Vagina (tissue), 2 donors: ENCODE results near the gene ATAD1. TPM values are rescaled to one million over a fixed set of nuclear protein-coding genes. Genes with fewer than 3 reads are reported as not detected.
A peak's percentile ranks its signal among the peaks of the same experiment; 100 is the strongest.

Experiments
- DNase-seq, 2 donors: peaks; one replicate each; pipeline ENCODE4 v3.0.0-alpha.2; 2017; ENCODE audit errors: extremely low spot score in 2 of 2
- H3K27ac ChIP-seq: fragments of 200-600 bp; sonication (generic); one replicate; pipeline ENCODE4 v1.5.1; 2019
- H3K27me3 ChIP-seq: fragments of 200-600 bp; sonication (generic); one replicate; pipeline ENCODE4 v1.5.1; 2019
- H3K36me3 ChIP-seq, 2 donors: fragments of 200-600 bp; sonication (generic); one replicate each; pipeline ENCODE4 v1.5.1; 2017 to 2019
- H3K4me1 ChIP-seq: fragments of 200-600 bp; sonication (generic); one replicate; pipeline ENCODE4 v1.5.1; 2019
- H3K4me3 ChIP-seq, 2 donors: fragments of 200-600 bp; sonication (generic); 1 replicate in 1 of 2; 2 replicates in 1 of 2; pipeline ENCODE4 v1.5.1; 2016 to 2019
- H3K9me3 ChIP-seq: fragments of 200-600 bp; sonication (generic); one replicate; pipeline ENCODE4 v1.5.1; 2019
- CTCF ChIP-seq, 3 experiments: fragments of 450-650 bp in 2 of 3; fragments of 200-600 bp in 1 of 3; sonication (generic) in 1 of 3; IDR thresholded peaks; one replicate each; pipeline ENCODE4 v1.5.1; 2017 to 2019; ENCODE audit warnings: antibody characterized with exemption in 3 of 3, mild to moderate bottlenecking in 2 of 3, moderate library complexity in 2 of 3
- POLR2A ChIP-seq, 2 donors: fragments of 450-650 bp; IDR thresholded peaks; one replicate each; pipeline ENCODE4 v1.6.1; 2017; ENCODE audit warnings: antibody characterized with exemption in 2 of 2, mild to moderate bottlenecking in 2 of 2, moderate library complexity in 2 of 2
- POLR2AphosphoS5 ChIP-seq, 2 donors: sonication (generic); formaldehyde crosslinking; IDR thresholded peaks; one replicate each; pipeline ENCODE4 v1.9.0; 2017; ENCODE audit warnings: antibody characterized with exemption in 2 of 2, mild to moderate bottlenecking in 2 of 2, low read depth in 1 of 2; ENCODE audit not compliant: insufficient read depth in 1 of 2
- intact Hi-C: fragments of 100-400 bp; cut with DNase I; formaldehyde crosslinking; loops from one replicate; pipeline ENCODE4 v1.15.1; 2023
- total RNA-seq: library from RNA; depleted of rRNA; stranded (reverse); fragments of >200 nt; gene quantifications from one replicate; pipeline ENCODE4 v1.2.3, GENCODE V29; 2016

ATAD1 gene
- total RNA-seq, 1 donor from 2014 or later, result 44.7 TPM

GRCh38 chr10:87818505-87819288, 671 bp upstream of the ATAD1 start:
- H3K4me1 ChIP-seq, result peaks cover 29% of the 10 kb centered on the region
- peak overlapping the region; percentile 79 for H3K27ac ChIP-seq
- TF ChIP-seq POLR2A (IDR thresholded peaks at IDR 0.05) (no peak), CTCF (IDR thresholded peaks at IDR 0.05) (no peak), POLR2AphosphoS5 (IDR thresholded peaks at IDR 0.05; ENCODE audit: insufficient read depth in 1 of 2, low read depth in 1 of 2) (no peak)
- no peak for DNase-seq
- intact Hi-C loops, result no loop called here
- peak overlapping the region; percentile 83 to 85 for H3K4me3 ChIP-seq
- H3K9me3 ChIP-seq, result no peaks in the 10 kb centered on the region
- H3K27me3 ChIP-seq, result no peaks in the 10 kb centered on the region
- no peaks in the 10 kb centered on the region for H3K36me3 ChIP-seq

GRCh38 chr10:87816898-87817608, 973 bp downstream of the ATAD1 start:
- Histone ChIP-seq H3K4me3 (peak overlapping the region; percentile 83 to 85), H3K36me3 (no peaks in the 10 kb centered on the region), H3K27me3 (no peaks in the 10 kb centered on the region), H3K9me3 (no peaks in the 10 kb centered on the region), H3K27ac (no peak overlapping the region), H3K4me1 (peaks cover 29% of the 10 kb centered on the region)
- TF ChIP-seq CTCF (IDR thresholded peaks at IDR 0.05), result no peak
- no peak for TF ChIP-seq POLR2A (IDR thresholded peaks at IDR 0.05)
- no peak for TF ChIP-seq POLR2AphosphoS5 (IDR thresholded peaks at IDR 0.05; ENCODE audit: insufficient read depth in 1 of 2, low read depth in 1 of 2)
- intact Hi-C loops, result no loop called here
- DNase-seq, result no peak

GRCh38 chr10:87816163-87816897, 1.7 kb downstream of the ATAD1 start:
- no peak overlapping the region for H3K27ac ChIP-seq
- no peaks in the 10 kb centered on the region for H3K9me3 ChIP-seq
- no peak for DNase-seq
- H3K4me3 ChIP-seq, result peak overlapping the region in 1 of 2 donors; percentile 85
- intact Hi-C loops, result no loop called here
- no peaks in the 10 kb centered on the region for H3K27me3 ChIP-seq
- no peak for TF ChIP-seq POLR2A (IDR thresholded peaks at IDR 0.05)
- TF ChIP-seq POLR2AphosphoS5 (IDR thresholded peaks at IDR 0.05; ENCODE audit: insufficient read depth in 1 of 2, low read depth in 1 of 2), result no peak
- no peak for TF ChIP-seq CTCF (IDR thresholded peaks at IDR 0.05)
- no peaks in the 10 kb centered on the region for H3K36me3 ChIP-seq
- H3K4me1 ChIP-seq, result peaks cover 29% of the 10 kb centered on the region

GRCh38 chr10:87804939-87805569, 13.0 kb downstream of the ATAD1 start:
- intact Hi-C loops, result no loop called here
- Histone ChIP-seq H3K4me1 (no peaks in the 10 kb centered on the region), H3K9me3 (peaks cover 3% of the 10 kb centered on the region), H3K27me3 (no peaks in the 10 kb centered on the region), H3K27ac (no peak overlapping the region), H3K36me3 (peaks cover 0 to 13% of the 10 kb centered on the region in 2 donors), H3K4me3 (no peak overlapping the region)
- TF ChIP-seq POLR2AphosphoS5 (IDR thresholded peaks at IDR 0.05; ENCODE audit: insufficient read depth in 1 of 2, low read depth in 1 of 2) (no peak), CTCF (IDR thresholded peaks at IDR 0.05) (no peak), POLR2A (IDR thresholded peaks at IDR 0.05) (no peak)
- no peak for DNase-seq
